Measurements from ENCODE around the gene FBXO11. TPM values are rescaled to one million over a fixed set of nuclear protein-coding genes. Genes with fewer than 3 reads are reported as not detected.
"Not testable (repeated sequence)": the region's sequence is repeated elsewhere in the genome, so short reads cannot be mapped to it uniquely, and the experiment has no call there.

FBXO11 gene
- total and polyA plus RNA-seq, 8 donors: 56.2 to 101 (median 89.2) TPM

- peaks cover 26 to 76% of the 10 kb centered on the region in 2 donors for H3K4me1 ChIP-seq
- ATAC-seq (peak; percentile 69), DNase-seq (peak in 2 of 4 donors; percentile 25 to 41)
- no peak for TF ChIP-seq CTCF (IDR thresholded peaks at IDR 0.05)
- peak overlapping the region; percentile 16 to 33 for H3K27ac ChIP-seq
- no peaks in the 10 kb centered on the region for H3K27me3 ChIP-seq
- no peaks in the 10 kb centered on the region for H3K9me3 ChIP-seq
- H3K36me3 ChIP-seq: no peaks in the 10 kb centered on the region
- H3K4me3 ChIP-seq: no peak overlapping the region
- intact Hi-C loops (cut with DNase I): no loop called here
Observed at GRCh38 chr2:47867205-47867604, 39.1 kb downstream of the FBXO11 start.

GRCh38 chr2:47864566-47864965, 41.7 kb downstream of the FBXO11 start:
- Histone ChIP-seq H3K9me3 (no peaks in the 10 kb centered on the region), H3K4me1 (peaks cover 18 to 64% of the 10 kb centered on the region in 2 donors), H3K27ac (peak overlapping the region in 1 of 2 donors; percentile 9), H3K27me3 (no peaks in the 10 kb centered on the region), H3K4me3 (no peak overlapping the region), H3K36me3 (no peaks in the 10 kb centered on the region)
- ATAC-seq (peak; percentile 37), DNase-seq (no peak)
- intact Hi-C loops (cut with DNase I): no loop called here
- no peak for TF ChIP-seq CTCF (IDR thresholded peaks at IDR 0.05)

- no peak for DNase-seq
- H3K27me3 ChIP-seq: no peaks in the 10 kb centered on the region
- no peaks in the 10 kb centered on the region for H3K9me3 ChIP-seq
- H3K4me1 ChIP-seq: peaks cover 18 to 57% of the 10 kb centered on the region in 2 donors
- H3K36me3 ChIP-seq: peaks cover 0 to 5% of the 10 kb centered on the region in 2 donors
- no peak overlapping the region for H3K4me3 ChIP-seq
- ATAC-seq: no peak
- H3K27ac ChIP-seq: no peak overlapping the region
- no peak for TF ChIP-seq CTCF (IDR thresholded peaks at IDR 0.05)
- intact Hi-C loops (cut with DNase I): no loop called here
Observed at GRCh38 chr2:47862949-47863348, 43.3 kb downstream of the FBXO11 start.

- not testable (repeated sequence) for DNase-seq
- peak; percentile 45 for ATAC-seq
Observed at GRCh38 chr2:47853067-47853777, 53.1 kb downstream of the FBXO11 start.

GRCh38 chr2:47850198-47850597, 56.1 kb downstream of the FBXO11 start:
- Histone ChIP-seq H3K4me3 (no peak overlapping the region), H3K36me3 (no peaks in the 10 kb centered on the region), H3K27ac (no peak overlapping the region), H3K27me3 (no peaks in the 10 kb centered on the region), H3K4me1 (peaks cover 0 to 14% of the 10 kb centered on the region in 2 donors), H3K9me3 (no peaks in the 10 kb centered on the region)
- no peak for DNase-seq
- no peak for ATAC-seq
- TF ChIP-seq CTCF (IDR thresholded peaks at IDR 0.05): no peak
- intact Hi-C loops (cut with DNase I): loop anchor here in 1 of 2 donors (10.0 kb wide), 1 partner anchor 255 kb away; no protein-coding TSS in a partner anchor

More at GRCh38 chr2:47853067-47853777, 53.1 kb downstream of the FBXO11 start:
- not testable (repeated sequence) for H3K4me3 ChIP-seq, H3K9me3 ChIP-seq, H3K36me3 ChIP-seq, H3K27ac ChIP-seq, H3K27me3 ChIP-seq
- intact Hi-C loops (cut with DNase I): loop anchor here in 1 of 2 donors (10.0 kb wide), 1 partner anchor 252 kb away; no protein-coding TSS in a partner anchor
- H3K4me1 ChIP-seq: peaks cover 4 to 38% of the 10 kb centered on the region in 2 donors

All from left lung (tissue), 10 donors.